ENCODE measurements around the gene NEDD8. TPM values are rescaled to one million over a fixed set of nuclear protein-coding genes. Genes with fewer than 3 reads are reported as not detected.

NEDD8 gene
- total and polyA plus RNA-seq, 2 experiments from 2014 or later: 130 to 418 TPM

DNA sequence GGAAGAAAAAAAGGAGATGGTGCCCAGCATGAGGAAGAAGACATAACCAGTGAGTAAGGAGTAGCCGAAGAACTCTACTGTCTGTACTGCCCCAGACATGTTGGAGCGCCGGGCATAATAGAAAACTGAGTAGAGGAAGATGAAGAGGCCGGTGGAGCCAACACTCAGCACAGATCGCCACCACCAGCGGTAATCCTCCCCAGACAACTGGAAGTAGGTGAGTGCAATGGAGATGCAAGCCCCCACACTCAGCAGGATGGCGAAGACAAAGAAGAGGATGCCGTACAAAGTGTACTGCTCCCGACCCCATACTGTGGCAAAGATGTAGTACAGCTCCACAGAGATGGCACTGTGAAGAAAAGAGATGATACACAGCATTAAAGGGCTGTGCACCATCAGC is 42.7 kb downstream of the NEDD8 start:
- ATAC-seq (no peak), DNase-seq (ENCODE audit: low spot score) (no peak)
- Histone ChIP-seq H2AFZ (no peak overlapping the region), H3K4me3 (no peak overlapping the region; the same call in 1 of the 2 replicates), H3K27ac (ENCODE audit: low read depth) (0 out of 2 replicates have a peak overlapping the region, but pooled peaks have one; percentile 55), H3K9me2 (ENCODE audit: insufficient read depth) (no peaks in the 10 kb centered on the region), H3K36me3 (ENCODE audit: insufficient read depth) (no peaks in the 10 kb centered on the region; the same call in 1 of the 2 replicates), H3K4me2 (peak overlapping the region; percentile 74), H3K79me2 (replicated peaks; ENCODE audit: insufficient read depth) (peaks cover 13% of the 10 kb centered on the region; the same call in 1 of the 2 replicates), H3K4me1 (ENCODE audit: insufficient read depth) (peaks cover 12% of the 10 kb centered on the region), H4K20me1 (replicated peaks; ENCODE audit: insufficient read depth) (peaks cover 6% of the 10 kb centered on the region), H3K27me3 (ENCODE audit: insufficient read depth) (no peaks in the 10 kb centered on the region), H3F3A (replicated peaks; ENCODE audit: low read depth) (peaks cover 6% of the 10 kb centered on the region)
- peaks cover 16% of the 10 kb centered on the region for H3K27me3 Mint-ChIP-seq (ENCODE audit: insufficient read depth, low read depth, poor library complexity)
- peak overlapping the region; percentile 96 for H3K4me3 Mint-ChIP-seq
- peaks cover 21% of the 10 kb centered on the region for H3K4me1 Mint-ChIP-seq
- no peak overlapping the region; the same call in 1 of the 2 replicates for H3K27ac Mint-ChIP-seq
- H3K9me3 Mint-ChIP-seq: no peaks in the 10 kb centered on the region; the same call in 2 of the 3 replicates
- H3K36me3 Mint-ChIP-seq (ENCODE audit: low read depth): peaks cover 66% of the 10 kb centered on the region
- TF ChIP-seq ZNF462 (CRISPR knock-in tag; IDR thresholded peaks at IDR 0.05): no peak
- TF ChIP-seq NANOG (IDR thresholded peaks at IDR 0.05; ENCODE audit: borderline replicate concordance): no peak
- no peak for TF ChIP-seq CREB1 (CRISPR knock-in tag; IDR thresholded peaks at IDR 0.05; ENCODE audit: low read depth)
- TF ChIP-seq, protein P1, sequence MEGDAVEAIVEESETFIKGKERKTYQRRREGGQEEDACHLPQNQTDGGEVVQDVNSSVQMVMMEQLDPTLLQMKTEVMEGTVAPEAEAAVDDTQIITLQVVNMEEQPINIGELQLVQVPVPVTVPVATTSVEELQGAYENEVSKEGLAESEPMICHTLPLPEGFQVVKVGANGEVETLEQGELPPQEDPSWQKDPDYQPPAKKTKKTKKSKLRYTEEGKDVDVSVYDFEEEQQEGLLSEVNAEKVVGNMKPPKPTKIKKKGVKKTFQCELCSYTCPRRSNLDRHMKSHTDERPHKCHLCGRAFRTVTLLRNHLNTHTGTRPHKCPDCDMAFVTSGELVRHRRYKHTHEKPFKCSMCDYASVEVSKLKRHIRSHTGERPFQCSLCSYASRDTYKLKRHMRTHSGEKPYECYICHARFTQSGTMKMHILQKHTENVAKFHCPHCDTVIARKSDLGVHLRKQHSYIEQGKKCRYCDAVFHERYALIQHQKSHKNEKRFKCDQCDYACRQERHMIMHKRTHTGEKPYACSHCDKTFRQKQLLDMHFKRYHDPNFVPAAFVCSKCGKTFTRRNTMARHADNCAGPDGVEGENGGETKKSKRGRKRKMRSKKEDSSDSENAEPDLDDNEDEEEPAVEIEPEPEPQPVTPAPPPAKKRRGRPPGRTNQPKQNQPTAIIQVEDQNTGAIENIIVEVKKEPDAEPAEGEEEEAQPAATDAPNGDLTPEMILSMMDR (conservative IDR thresholded peaks at IDR 0.05; ENCODE audit: low read depth in 2 of 2): no peak
- no peak for TF ChIP-seq POLR2AphosphoS5 (IDR thresholded peaks at IDR 0.05; ENCODE audit: low read depth)

Measured in GM23338 (cell line).